GM10266 (cell line): ENCODE data around the gene TMEM117.

ENCODE experiments used
- DNase-seq: peaks from one replicate; pipeline ENCODE4 v3.0.0; 2012; ENCODE audit errors: extremely low spot score
- TF ChIP-seq, protein P1 (sequence below): IDR thresholded peaks from 2 replicates; pipeline ENCODE4 v1.5.1; 2012; ENCODE audit warnings: mild to moderate bottlenecking, low read depth; ENCODE audit not compliant: control insufficient read depth, insufficient read depth; ENCODE audit errors: missing control alignments

TMEM117 gene

DNA sequence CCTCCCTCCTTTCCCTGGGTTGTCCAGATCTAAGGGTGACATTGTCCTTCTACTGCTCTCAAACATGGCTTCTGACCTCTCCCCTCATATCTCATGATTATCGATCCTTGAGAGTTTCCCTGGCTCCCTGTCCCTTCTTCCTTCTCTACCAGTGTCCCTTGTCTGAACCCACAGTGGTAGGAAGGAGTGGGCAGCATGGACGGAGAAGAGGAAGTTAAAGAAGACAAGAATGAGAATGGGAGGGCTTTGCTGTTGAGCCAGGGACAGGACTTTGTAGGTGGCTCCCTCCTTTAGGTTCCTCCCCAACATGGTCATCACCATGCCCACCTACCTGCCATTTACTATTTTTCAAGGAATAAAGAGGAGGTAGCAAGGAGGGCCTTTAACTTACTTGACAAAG lies 166.7 kb downstream of the TMEM117 start:
- TF ChIP-seq, protein P1, sequence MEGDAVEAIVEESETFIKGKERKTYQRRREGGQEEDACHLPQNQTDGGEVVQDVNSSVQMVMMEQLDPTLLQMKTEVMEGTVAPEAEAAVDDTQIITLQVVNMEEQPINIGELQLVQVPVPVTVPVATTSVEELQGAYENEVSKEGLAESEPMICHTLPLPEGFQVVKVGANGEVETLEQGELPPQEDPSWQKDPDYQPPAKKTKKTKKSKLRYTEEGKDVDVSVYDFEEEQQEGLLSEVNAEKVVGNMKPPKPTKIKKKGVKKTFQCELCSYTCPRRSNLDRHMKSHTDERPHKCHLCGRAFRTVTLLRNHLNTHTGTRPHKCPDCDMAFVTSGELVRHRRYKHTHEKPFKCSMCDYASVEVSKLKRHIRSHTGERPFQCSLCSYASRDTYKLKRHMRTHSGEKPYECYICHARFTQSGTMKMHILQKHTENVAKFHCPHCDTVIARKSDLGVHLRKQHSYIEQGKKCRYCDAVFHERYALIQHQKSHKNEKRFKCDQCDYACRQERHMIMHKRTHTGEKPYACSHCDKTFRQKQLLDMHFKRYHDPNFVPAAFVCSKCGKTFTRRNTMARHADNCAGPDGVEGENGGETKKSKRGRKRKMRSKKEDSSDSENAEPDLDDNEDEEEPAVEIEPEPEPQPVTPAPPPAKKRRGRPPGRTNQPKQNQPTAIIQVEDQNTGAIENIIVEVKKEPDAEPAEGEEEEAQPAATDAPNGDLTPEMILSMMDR, result no peak

GRCh38 chr12:44003721-44004120 lies 167.8 kb downstream of the TMEM117 start:
- no peak for DNase-seq

More for the DNA sequence above, 166.7 kb downstream of the TMEM117 start:
- no peak for DNase-seq

GRCh38 chr12:44015333-44015941 lies 179.6 kb downstream of the TMEM117 start:
- TF ChIP-seq, protein P1, result peak; percentile 47
- peak; percentile 31 for DNase-seq

More at GRCh38 chr12:44003721-44004120, 167.8 kb downstream of the TMEM117 start:
- TF ChIP-seq, protein P1, result no peak

DNA sequence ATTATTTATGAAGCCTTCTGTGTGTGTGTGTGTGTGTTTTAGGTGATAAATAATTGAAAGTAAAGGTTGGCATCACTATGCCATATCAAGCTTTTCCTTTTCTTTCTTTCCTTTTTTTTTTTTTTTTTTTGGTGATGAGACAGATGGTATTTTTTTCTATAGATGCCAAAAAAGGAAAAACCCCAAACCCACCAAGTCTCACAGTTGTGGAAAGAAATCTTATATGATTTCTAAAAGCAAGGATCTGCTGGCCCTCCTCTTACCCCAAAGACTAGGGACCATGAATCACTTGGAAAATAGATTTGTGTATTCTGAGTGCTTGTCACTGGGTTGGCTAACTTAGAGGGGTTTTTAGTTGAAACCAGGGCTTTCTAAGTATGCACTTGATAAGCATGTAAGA lies 181.3 kb downstream of the TMEM117 start:
- DNase-seq, result no peak
- TF ChIP-seq, protein P1, result no peak

DNA sequence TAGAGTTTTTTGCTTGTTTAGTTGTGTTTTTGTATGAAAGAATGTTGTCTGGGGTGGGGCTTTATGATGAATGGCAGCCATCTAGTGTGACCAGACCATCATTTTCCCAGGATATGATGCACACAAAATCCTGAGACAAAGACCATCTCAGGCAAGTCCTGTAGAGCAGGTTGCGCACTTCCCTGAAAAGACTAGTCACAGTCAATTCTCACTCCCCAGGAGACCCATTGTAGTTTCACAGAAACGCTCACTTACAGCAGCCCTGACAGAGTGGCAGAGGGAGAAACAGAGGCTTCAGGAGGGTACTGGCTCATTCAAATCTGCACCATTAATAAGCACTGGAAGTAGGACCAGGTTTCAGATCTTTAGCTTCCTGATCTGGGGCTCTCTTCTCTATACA lies 183.2 kb downstream of the TMEM117 start:
- DNase-seq, result no peak
- TF ChIP-seq, protein P1, result no peak

DNA sequence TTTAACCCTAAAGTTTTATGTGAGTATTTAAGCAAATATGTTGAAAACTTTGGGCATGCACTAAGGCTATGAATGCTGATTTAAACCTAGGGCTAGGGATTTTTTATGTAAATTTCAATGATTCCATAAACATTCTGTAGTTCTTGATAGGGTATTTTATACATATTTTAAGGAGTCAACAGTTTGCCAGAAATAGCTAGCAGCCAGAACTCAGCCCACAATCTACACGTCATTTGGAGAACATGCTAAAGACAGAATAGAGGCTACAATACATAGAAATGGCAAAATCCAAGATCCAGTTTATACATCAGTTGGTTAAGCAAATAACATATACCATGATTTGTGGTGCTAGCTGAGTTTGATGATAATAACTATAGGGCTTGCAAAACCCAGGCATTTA lies 184.7 kb downstream of the TMEM117 start:
- TF ChIP-seq, protein P1, result no peak
- no peak for DNase-seq

- DNase-seq, result no peak
- TF ChIP-seq, protein P1, result no peak
Measured at GRCh38 chr12:44021471-44021971, 185.6 kb downstream of the TMEM117 start.
